Measurements from ENCODE around the gene IMMP1L. TPM values are rescaled to one million over a fixed set of nuclear protein-coding genes. Genes with fewer than 3 reads are reported as not detected.

The IMMP1L gene
- total and polyA plus RNA-seq, 2 donors (not counting 3 experiments of a cell fraction or from before 2014, with no cell fraction given): 14.8 to 41.8 TPM

DNA sequence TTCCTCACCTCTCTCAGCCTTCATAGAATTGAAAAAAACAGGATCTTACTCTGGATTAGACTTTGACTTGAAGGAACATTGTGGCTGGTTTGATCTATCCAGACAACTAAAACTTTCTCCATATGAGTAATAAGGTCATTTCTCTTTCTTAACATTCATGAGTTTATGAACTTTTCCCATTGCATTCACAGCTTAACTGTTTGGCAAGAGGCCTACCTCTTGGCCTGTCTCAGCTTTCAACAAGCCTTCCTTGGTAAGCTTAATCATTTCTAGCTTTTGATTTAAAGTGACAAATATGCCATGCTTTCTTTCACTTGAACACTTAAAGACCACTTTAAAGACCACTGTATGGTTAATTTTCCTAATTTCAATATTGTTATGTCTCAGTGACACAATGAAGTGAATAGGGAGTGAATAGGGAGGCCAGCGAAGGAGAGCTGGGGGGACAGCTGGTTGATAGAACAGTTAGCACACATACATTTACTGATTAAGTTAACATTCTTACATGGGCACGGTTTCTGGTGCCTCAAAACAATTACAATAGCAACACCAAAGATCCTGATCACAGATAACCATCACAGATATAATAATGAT lies 17.0 kb downstream of the IMMP1L start:
- POLR2A ChIA-PET: no interaction called here

More for the DNA sequence above, 17.0 kb downstream of the IMMP1L start:
- Histone ChIP-seq H3K36me3 (ENCODE audit: control insufficient read depth in 2 of 2, extremely low read depth in 1 of 2, insufficient read depth in 2 of 2, low read length in 2 of 2) (no peaks in the 10 kb centered on the region), H3K27me3 (ENCODE audit: control insufficient read depth in 2 of 2, insufficient read depth in 2 of 2, low read length in 2 of 2) (no peaks in the 10 kb centered on the region), H2AFZ (ENCODE audit: low read depth, low read length) (no peak overlapping the region), H3K4me3 (replicated peaks in 1 of 3; ENCODE audit: insufficient read depth in 1 of 3, low read depth in 1 of 3, low read length in 3 of 3) (no peak overlapping the region), H3K9me3 (replicated peaks; ENCODE audit: control insufficient read depth, insufficient read depth, low read length) (no peaks in the 10 kb centered on the region), H3K9me1 (replicated peaks; ENCODE audit: control insufficient read depth, extremely low read depth, insufficient read depth, low read length) (no peaks in the 10 kb centered on the region), H3K79me2 (ENCODE audit: control insufficient read depth, insufficient read depth, low read length) (peaks cover 7% of the 10 kb centered on the region), H3K4me2 (ENCODE audit: insufficient read depth, low read length) (no peak overlapping the region), H3K27ac (ENCODE audit: insufficient read depth, low read depth, low read length) (no peak overlapping the region), H3K9ac (replicated peaks; ENCODE audit: extremely low read depth, insufficient read depth, low read length) (no peak overlapping the region), H3K4me1 (ENCODE audit: control insufficient read depth, extremely low read depth, insufficient read depth, low read length) (no peaks in the 10 kb centered on the region), H4K20me1 (replicated peaks; ENCODE audit: control insufficient read depth, extremely low read depth, insufficient read depth, low read length) (no peaks in the 10 kb centered on the region)
- CTCF ChIA-PET: interaction anchor here (1.3 to 1.8 kb wide), 4 partner anchors 378 to 515 kb away, joined by 3 to 5 read pairs (median 4); no protein-coding TSS in a partner anchor
- TF ChIP-seq JUN (IDR thresholded peaks at IDR 0.05; ENCODE audit: borderline replicate concordance, insufficient read depth, insufficient read length, low read depth) (no peak), POLR2AphosphoS5 (IDR thresholded peaks at IDR 0.05; ENCODE audit: insufficient read depth, low read depth, low read length) (no peak), MAX (IDR thresholded peaks at IDR 0.05; ENCODE audit: insufficient read depth, insufficient read length) (no peak), EZH2 (IDR thresholded peaks at IDR 0.05; ENCODE audit: borderline replicate concordance, low read depth, low read length, severe bottlenecking) (no peak), GATA2 (IDR thresholded peaks at IDR 0.05; ENCODE audit: insufficient read depth, insufficient read length, low read depth, low read length) (no peak), FOS (IDR thresholded peaks at IDR 0.05; ENCODE audit: borderline replicate concordance, insufficient read depth, low read length) (no peak), MYC (IDR thresholded peaks at IDR 0.05; ENCODE audit: low read depth, low read length) (no peak), POLR2A (IDR thresholded peaks at IDR 0.05; ENCODE audit: low read depth, low read length) (no peak)
- TF ChIP-seq, protein P1, sequence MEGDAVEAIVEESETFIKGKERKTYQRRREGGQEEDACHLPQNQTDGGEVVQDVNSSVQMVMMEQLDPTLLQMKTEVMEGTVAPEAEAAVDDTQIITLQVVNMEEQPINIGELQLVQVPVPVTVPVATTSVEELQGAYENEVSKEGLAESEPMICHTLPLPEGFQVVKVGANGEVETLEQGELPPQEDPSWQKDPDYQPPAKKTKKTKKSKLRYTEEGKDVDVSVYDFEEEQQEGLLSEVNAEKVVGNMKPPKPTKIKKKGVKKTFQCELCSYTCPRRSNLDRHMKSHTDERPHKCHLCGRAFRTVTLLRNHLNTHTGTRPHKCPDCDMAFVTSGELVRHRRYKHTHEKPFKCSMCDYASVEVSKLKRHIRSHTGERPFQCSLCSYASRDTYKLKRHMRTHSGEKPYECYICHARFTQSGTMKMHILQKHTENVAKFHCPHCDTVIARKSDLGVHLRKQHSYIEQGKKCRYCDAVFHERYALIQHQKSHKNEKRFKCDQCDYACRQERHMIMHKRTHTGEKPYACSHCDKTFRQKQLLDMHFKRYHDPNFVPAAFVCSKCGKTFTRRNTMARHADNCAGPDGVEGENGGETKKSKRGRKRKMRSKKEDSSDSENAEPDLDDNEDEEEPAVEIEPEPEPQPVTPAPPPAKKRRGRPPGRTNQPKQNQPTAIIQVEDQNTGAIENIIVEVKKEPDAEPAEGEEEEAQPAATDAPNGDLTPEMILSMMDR (IDR thresholded peaks at IDR 0.05; ENCODE audit: extremely low read depth in 1 of 2, insufficient read depth in 1 of 2, low read depth in 1 of 2, low read length in 2 of 2): no peak
- DNase-seq (ENCODE audit: low read depth, low spot score): no peak
- FAIRE-seq: no peak
- no TSS peak for BruUV-seq (replicated peaks)
- dilution Hi-C loops (cut with MboI; ENCODE audit: extremely low pct_ligation_motif_present, low sequenced_read_pairs): no loop called here
- intact Hi-C loops (cut with micrococcal nuclease): loop anchor here (5.0 kb wide), 1 partner anchor 150 kb away; no protein-coding TSS in a partner anchor

Measured in endothelial cell of umbilical vein (primary cell).